Right ventricle myocardium inferior (tissue), 1 donor: ENCODE results near the gene TTLL12. TPM values are rescaled to one million over a fixed set of nuclear protein-coding genes. Genes with fewer than 3 reads are reported as not detected.

ENCODE experiments used
- ATAC-seq: fragments of 200-7000 bp; cut with Tn5 transposase; one replicate; pipeline ENCODE4 v1.9.1; 2020; ENCODE audit warnings: mild to moderate bottlenecking, moderate library complexity
- DNase-seq: peaks from one replicate; pipeline ENCODE4 v3.0.0; 2021; ENCODE audit errors: missing footprints
- intact Hi-C: fragments of 100-400 bp; cut with DNase I; formaldehyde crosslinking; loops from one replicate; pipeline ENCODE4 v1.11.0; 2022
- total RNA-seq: library from RNA; stranded (reverse); fragmentation: NEBNext Ultra II Directional; extraction: Animal tissue kit (Norgen Biotek cat#: 25700); gene quantifications from one replicate; pipeline ENCODE4 v1.2.1, GENCODE V29; 2021
- donor health status: DM: no; HTN: yes; CAD: no; lungs with severe emphysema.

TTLL12 gene
- total RNA-seq, 1 donor from 2014 or later, result 13.2 TPM

- intact Hi-C loops, result no loop called here
- no peak for DNase-seq
Observed at GRCh38 chr22:43218786-43219185, 31.9 kb upstream of the TTLL12 start.

GRCh38 chr22:43217285-43218030 is 30.5 kb upstream of the TTLL12 start:
- no peak for DNase-seq
- ATAC-seq, result no peak
- intact Hi-C loops, result no loop called here

More at GRCh38 chr22:43218786-43219185, 31.9 kb upstream of the TTLL12 start:
- no peak for ATAC-seq

- DNase-seq, result no peak
- intact Hi-C loops, result no loop called here
- no peak for ATAC-seq
Observed at GRCh38 chr22:43216738-43217137, 29.8 kb upstream of the TTLL12 start.

- intact Hi-C loops, result no loop called here
- ATAC-seq (no peak), DNase-seq (peak; percentile 28)
Observed at GRCh38 chr22:43213962-43214361, 27.0 kb upstream of the TTLL12 start.

- intact Hi-C loops, result no loop called here
- DNase-seq (peak; percentile 57), ATAC-seq (no peak)
Observed at GRCh38 chr22:43213051-43213450, 26.1 kb upstream of the TTLL12 start.

GRCh38 chr22:43212434-43212952 is 25.6 kb upstream of the TTLL12 start:
- ATAC-seq, result no peak
- intact Hi-C loops, result no loop called here
- peak; percentile 55 for DNase-seq

- intact Hi-C loops, result no loop called here
- ATAC-seq, result no peak
Observed at GRCh38 chr22:43211941-43212433, 25.1 kb upstream of the TTLL12 start.

GRCh38 chr22:43210631-43211515 is 23.9 kb upstream of the TTLL12 start:
- ATAC-seq (no peak), DNase-seq (peak; percentile 58)
- intact Hi-C loops, result no loop called here

More at GRCh38 chr22:43211941-43212433, 25.1 kb upstream of the TTLL12 start:
- DNase-seq, result peak; percentile 30

- intact Hi-C loops, result no loop called here
- DNase-seq (peak; percentile 65), ATAC-seq (no peak)
Observed at GRCh38 chr22:43209971-43210370, 23.0 kb upstream of the TTLL12 start.

GRCh38 chr22:43209523-43209890 is 22.6 kb upstream of the TTLL12 start:
- ATAC-seq, result no peak
- intact Hi-C loops, result no loop called here
- DNase-seq, result peak; percentile 46

GRCh38 chr22:43208703-43209522 is 22.0 kb upstream of the TTLL12 start:
- intact Hi-C loops, result no loop called here
- DNase-seq, result peak; percentile 60
- ATAC-seq, result no peak

GRCh38 chr22:43207849-43208702 is 21.1 kb upstream of the TTLL12 start:
- intact Hi-C loops, result no loop called here
- peak; percentile 32 for DNase-seq
- ATAC-seq, result no peak

- intact Hi-C loops, result no loop called here
- ATAC-seq, result no peak
Observed at GRCh38 chr22:43207386-43207785, 20.5 kb upstream of the TTLL12 start.

GRCh38 chr22:43206509-43207161 is 19.7 kb upstream of the TTLL12 start:
- DNase-seq, result peak; percentile 44
- intact Hi-C loops, result no loop called here
- no peak for ATAC-seq

More at GRCh38 chr22:43207386-43207785, 20.5 kb upstream of the TTLL12 start:
- peak; percentile 31 for DNase-seq

GRCh38 chr22:43205748-43206508 is 19.0 kb upstream of the TTLL12 start:
- DNase-seq (peak; percentile 13), ATAC-seq (no peak)
- intact Hi-C loops, result no loop called here

- intact Hi-C loops, result no loop called here
- no peak for ATAC-seq
- DNase-seq, result peak; percentile 27
Observed at GRCh38 chr22:43205261-43205691, 18.3 kb upstream of the TTLL12 start.
